K562 (cell line): ENCODE data around the gene NHS. TPM values are rescaled to one million over a fixed set of nuclear protein-coding genes. Genes with fewer than 3 reads are reported as not detected.

Experiments used
- ATF1 ChIP-seq, 2 experiments: fragments of 450-650 bp in 1 of 2; IDR thresholded peaks; 2 replicates each; pipeline ENCODE4 v1.6.1; 2016; ENCODE audit warnings: missing compliant biosample characterization in 1 of 2, missing genetic modification characterization in 1 of 2
- CREM ChIP-seq: IDR thresholded peaks from 2 replicates; pipeline ENCODE4 v1.6.1; 2014; ENCODE audit warnings: antibody characterized with exemption, low read depth
- FOXA3 ChIP-seq, 2 experiments: fragments of 450-650 bp in 1 of 2; sonication (generic) in 1 of 2; formaldehyde crosslinking; IDR thresholded peaks in 1 of 2; conservative IDR thresholded peaks in 1 of 2; 2 replicates each; pipeline versions ENCODE4 v1.4.0 to v1.8.0; 2020 to 2022; ENCODE audit warnings: mild to moderate bottlenecking in 2 of 2, missing genetic modification reagents in 1 of 2
- FOXP1 ChIP-seq: sonication (generic); formaldehyde crosslinking; IDR thresholded peaks from 2 replicates; pipeline ENCODE4 v1.8.0; 2022; ENCODE audit warnings: mild to moderate bottlenecking, missing genetic modification reagents
- HDAC6 ChIP-seq: IDR thresholded peaks from 2 replicates; pipeline ENCODE4 v1.6.1; 2012; ENCODE audit warnings: low read depth, mild to moderate bottlenecking, control low read depth, inconsistent platforms, low read length, moderate library complexity
- KLF16 ChIP-seq: IDR thresholded peaks from 2 replicates; pipeline ENCODE4 v1.6.1; 2016; ENCODE audit warnings: antibody characterized with exemption
- MEIS2 ChIP-seq: fragments of 450-650 bp; IDR thresholded peaks from 2 replicates; pipeline ENCODE4 v1.6.1; 2014; ENCODE audit warnings: mild to moderate bottlenecking; ENCODE audit not compliant: partially characterized antibody
- NR1H2 ChIP-seq: sonication (generic); formaldehyde crosslinking; IDR thresholded peaks from 2 replicates; pipeline ENCODE4 v1.4.0; 2020; ENCODE audit warnings: mild to moderate bottlenecking, missing genetic modification reagents
- NRF1 ChIP-seq, 2 experiments: fragments of 450-650 bp; IDR thresholded peaks in 1 of 2; conservative IDR thresholded peaks in 1 of 2; 2 replicates each; pipeline ENCODE4 v1.6.1; 2014; ENCODE audit warnings: mild to moderate bottlenecking in 2 of 2
- POLR2G ChIP-seq: fragments of 200-400 bp; formaldehyde crosslinking; IDR thresholded peaks from 2 replicates; pipeline ENCODE4 v1.6.1; 2017; ENCODE audit warnings: low read depth, mild to moderate bottlenecking, antibody characterized with exemption, low read length, moderate library complexity
- SNRNP70 ChIP-seq: fragments of 200-400 bp; formaldehyde crosslinking; optimal IDR thresholded peaks from 2 replicates; pipeline ENCODE3; 2017; ENCODE audit warnings: low read depth, low read length
- polyA plus RNA-seq, 8 experiments: library from polyadenylated mRNA; depleted of rRNA in 4 of 8; stranded (reverse) in 5 of 8; unstranded in 3 of 8; fragments of >200 nt; fragmentation: Nextera tagmentation in 2 of 8; fragmentation: Illumina TruSeq in 1 of 8; extraction: Ambion mirVana in 2 of 8; extraction: Trizol in 1 of 8; gene quantifications; 2 replicates each; pipeline versions ENCODE4 v1.2.1 to v1.2.3, GENCODE V29; 2011 to 2014; ENCODE audit warnings: inconsistent platforms in 1 of 8, missing spikeins in 1 of 8
- total RNA-seq, 7 experiments: library from RNA; depleted of rRNA in 6 of 7; stranded (reverse); fragments of >200 nt in 6 of 7; fragmentation: Illumina TruSeq in 2 of 7; extraction: Trizol in 2 of 7; gene quantifications; 2 replicates each; pipeline versions ENCODE4 v1.2.1 to v1.2.3, GENCODE V29; 2011 to 2021; ENCODE audit warnings: low replicate concordance in 1 of 7
- TF ChIP-seq, protein P1 (sequence below): IDR thresholded peaks from 3 replicates; pipeline ENCODE4 v1.6.1; 2011; ENCODE audit warnings: borderline replicate concordance, mild to moderate bottlenecking, moderate library complexity; ENCODE audit not compliant: insufficient read length; ENCODE audit errors: extremely low read depth
- TF ChIP-seq, protein P2 (sequence below): fragments of 450-650 bp; IDR thresholded peaks from 2 replicates; pipeline ENCODE4 v1.6.1; 2016; ENCODE audit warnings: antibody characterized with exemption
- TF ChIP-seq, protein P3 (sequence below): fragments of 450-650 bp; formaldehyde crosslinking; IDR thresholded peaks from 2 replicates; pipeline ENCODE4 v1.4.0; 2022; ENCODE audit warnings: mild to moderate bottlenecking, moderate library complexity
- TF ChIP-seq, protein P4 (sequence below): fragments of 250-450 bp; sonication (Bioruptor Pico); IDR thresholded peaks from 2 replicates; pipeline ENCODE4 v1.4.0; 2020
- TF ChIP-seq, protein P5 (sequence below): fragments of 450-650 bp; IDR thresholded peaks from 2 replicates; pipeline ENCODE4 v1.6.1; 2016
- TF ChIP-seq, protein P6 (sequence below): fragments of 200-800 bp; sonication (Bioruptor generic); IDR thresholded peaks from 2 replicates; pipeline ENCODE4 v1.6.1; 2017; ENCODE audit warnings: missing genetic modification characterization, missing compliant biosample characterization

The NHS gene
- total and polyA plus RNA-seq, 9 of the 15 experiments (the other 6 are each of a cell fraction or from before 2014, with no cell fraction given): 0.02 TPM; not detected in 8

DNA sequence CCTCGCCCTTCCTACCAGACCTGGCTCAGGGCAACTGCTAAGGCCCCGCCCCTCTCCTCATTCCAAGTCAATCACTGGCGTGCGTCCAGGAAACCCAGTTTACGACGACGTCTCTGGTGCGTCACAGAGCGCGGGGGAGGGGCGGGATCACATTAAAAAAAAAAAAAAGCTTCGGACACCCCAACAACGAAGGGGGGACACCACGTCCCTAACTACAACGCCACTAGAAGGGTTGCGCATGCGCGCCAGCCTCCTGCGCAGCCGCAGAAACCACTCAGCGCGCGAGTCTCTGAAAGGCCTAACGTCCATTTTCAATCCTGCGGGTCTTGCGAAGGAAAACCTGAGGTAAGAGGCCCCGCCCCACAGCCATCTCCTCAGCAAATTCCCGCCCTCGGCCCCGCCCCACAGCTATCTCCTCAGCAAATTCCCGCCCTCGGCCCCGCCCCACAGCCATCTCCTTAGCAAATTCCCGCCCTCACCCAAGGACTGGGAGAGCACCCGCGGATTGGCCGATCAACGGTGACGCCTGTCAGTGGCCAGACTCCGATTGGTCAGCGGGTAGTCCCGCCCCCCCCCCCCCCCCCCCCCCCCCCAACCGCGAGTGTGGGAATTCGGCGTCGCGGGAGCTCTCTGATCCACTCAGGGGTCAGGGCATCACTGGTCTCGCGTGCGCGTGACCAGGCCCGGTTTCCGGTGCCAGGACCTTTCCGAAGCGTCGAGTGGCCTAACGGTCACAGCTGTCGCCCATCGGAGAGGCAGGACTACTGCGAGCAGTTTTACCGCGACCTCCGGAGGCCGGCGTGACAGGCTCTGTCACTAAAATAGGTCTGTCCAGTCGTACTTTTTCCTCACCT is 362.1 kb downstream of the NHS start, which contains the start of gene SCML1 (continued):
- TF ChIP-seq, protein P1, sequence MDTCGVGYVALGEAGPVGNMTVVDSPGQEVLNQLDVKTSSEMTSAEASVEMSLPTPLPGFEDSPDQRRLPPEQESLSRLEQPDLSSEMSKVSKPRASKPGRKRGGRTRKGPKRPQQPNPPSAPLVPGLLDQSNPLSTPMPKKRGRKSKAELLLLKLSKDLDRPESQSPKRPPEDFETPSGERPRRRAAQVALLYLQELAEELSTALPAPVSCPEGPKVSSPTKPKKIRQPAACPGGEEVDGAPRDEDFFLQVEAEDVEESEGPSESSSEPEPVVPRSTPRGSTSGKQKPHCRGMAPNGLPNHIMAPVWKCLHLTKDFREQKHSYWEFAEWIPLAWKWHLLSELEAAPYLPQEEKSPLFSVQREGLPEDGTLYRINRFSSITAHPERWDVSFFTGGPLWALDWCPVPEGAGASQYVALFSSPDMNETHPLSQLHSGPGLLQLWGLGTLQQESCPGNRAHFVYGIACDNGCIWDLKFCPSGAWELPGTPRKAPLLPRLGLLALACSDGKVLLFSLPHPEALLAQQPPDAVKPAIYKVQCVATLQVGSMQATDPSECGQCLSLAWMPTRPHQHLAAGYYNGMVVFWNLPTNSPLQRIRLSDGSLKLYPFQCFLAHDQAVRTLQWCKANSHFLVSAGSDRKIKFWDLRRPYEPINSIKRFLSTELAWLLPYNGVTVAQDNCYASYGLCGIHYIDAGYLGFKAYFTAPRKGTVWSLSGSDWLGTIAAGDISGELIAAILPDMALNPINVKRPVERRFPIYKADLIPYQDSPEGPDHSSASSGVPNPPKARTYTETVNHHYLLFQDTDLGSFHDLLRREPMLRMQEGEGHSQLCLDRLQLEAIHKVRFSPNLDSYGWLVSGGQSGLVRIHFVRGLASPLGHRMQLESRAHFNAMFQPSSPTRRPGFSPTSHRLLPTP: no peak
- TF ChIP-seq NRF1 (conservative IDR thresholded peaks at IDR 0.05 in 1 of 2, IDR thresholded peaks at IDR 0.05 in 1 of 2) (peak; percentile 90 to 91), MEIS2 (peak; percentile 66), POLR2G (no peak), FOXA3 (CRISPR knock-in tag; conservative IDR thresholded peaks at IDR 0.05 in 1 of 2, IDR thresholded peaks at IDR 0.05 in 1 of 2) (no peak), CREM (peak; percentile 24; the same call in 1 of the 2 replicates), NR1H2 (CRISPR knock-in tag) (no peak), HDAC6 (no peak), SNRNP70 (no peak), ATF1 (CRISPR knock-in tag; IDR thresholded peaks at IDR 0.05) (no peak), ATF1 (tag; IDR thresholded peaks at IDR 0.05) (peak; percentile 49), FOXP1 (CRISPR knock-in tag) (no peak), KLF16 (no peak)
- TF ChIP-seq, protein P2, sequence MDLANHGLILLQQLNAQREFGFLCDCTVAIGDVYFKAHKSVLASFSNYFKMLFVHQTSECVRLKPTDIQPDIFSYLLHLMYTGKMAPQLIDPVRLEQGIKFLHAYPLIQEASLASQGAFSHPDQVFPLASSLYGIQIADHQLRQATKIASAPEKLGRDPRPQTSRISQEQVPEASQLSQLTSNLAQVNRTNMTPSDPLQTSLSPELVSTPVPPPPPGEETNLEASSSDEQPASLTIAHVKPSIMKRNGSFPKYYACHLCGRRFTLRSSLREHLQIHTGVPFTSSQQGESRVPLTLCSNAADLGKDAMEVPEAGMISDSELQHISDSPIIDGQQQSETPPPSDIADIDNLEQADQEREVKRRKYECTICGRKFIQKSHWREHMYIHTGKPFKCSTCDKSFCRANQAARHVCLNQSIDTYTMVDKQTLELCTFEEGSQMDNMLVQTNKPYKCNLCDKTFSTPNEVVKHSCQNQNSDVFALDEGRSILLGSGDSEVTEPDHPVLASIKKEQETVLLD: 0 out of 2 replicates have a peak, but pooled peaks have one; percentile 49
- TF ChIP-seq, protein P3, sequence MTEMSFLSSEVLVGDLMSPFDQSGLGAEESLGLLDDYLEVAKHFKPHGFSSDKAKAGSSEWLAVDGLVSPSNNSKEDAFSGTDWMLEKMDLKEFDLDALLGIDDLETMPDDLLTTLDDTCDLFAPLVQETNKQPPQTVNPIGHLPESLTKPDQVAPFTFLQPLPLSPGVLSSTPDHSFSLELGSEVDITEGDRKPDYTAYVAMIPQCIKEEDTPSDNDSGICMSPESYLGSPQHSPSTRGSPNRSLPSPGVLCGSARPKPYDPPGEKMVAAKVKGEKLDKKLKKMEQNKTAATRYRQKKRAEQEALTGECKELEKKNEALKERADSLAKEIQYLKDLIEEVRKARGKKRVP (CRISPR knock-in tag): no peak
- TF ChIP-seq, protein P4, sequence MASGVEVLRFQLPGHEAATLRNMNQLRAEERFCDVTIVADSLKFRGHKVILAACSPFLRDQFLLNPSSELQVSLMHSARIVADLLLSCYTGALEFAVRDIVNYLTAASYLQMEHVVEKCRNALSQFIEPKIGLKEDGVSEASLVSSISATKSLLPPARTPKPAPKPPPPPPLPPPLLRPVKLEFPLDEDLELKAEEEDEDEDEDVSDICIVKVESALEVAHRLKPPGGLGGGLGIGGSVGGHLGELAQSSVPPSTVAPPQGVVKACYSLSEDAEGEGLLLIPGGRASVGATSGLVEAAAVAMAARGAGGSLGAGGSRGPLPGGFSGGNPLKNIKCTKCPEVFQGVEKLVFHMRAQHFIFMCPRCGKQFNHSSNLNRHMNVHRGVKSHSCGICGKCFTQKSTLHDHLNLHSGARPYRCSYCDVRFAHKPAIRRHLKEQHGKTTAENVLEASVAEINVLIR (CRISPR knock-in tag): no peak
- TF ChIP-seq, protein P5, sequence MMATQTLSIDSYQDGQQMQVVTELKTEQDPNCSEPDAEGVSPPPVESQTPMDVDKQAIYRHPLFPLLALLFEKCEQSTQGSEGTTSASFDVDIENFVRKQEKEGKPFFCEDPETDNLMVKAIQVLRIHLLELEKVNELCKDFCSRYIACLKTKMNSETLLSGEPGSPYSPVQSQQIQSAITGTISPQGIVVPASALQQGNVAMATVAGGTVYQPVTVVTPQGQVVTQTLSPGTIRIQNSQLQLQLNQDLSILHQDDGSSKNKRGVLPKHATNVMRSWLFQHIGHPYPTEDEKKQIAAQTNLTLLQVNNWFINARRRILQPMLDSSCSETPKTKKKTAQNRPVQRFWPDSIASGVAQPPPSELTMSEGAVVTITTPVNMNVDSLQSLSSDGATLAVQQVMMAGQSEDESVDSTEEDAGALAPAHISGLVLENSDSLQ: peak; percentile 57; the same call in 1 of the 2 replicates
- TF ChIP-seq, protein P6, sequence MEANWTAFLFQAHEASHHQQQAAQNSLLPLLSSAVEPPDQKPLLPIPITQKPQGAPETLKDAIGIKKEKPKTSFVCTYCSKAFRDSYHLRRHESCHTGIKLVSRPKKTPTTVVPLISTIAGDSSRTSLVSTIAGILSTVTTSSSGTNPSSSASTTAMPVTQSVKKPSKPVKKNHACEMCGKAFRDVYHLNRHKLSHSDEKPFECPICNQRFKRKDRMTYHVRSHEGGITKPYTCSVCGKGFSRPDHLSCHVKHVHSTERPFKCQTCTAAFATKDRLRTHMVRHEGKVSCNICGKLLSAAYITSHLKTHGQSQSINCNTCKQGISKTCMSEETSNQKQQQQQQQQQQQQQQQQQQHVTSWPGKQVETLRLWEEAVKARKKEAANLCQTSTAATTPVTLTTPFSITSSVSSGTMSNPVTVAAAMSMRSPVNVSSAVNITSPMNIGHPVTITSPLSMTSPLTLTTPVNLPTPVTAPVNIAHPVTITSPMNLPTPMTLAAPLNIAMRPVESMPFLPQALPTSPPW: peak; percentile 62
